HUDEP-2 (cell line): ENCODE measurements around the gene RNF38.
"Not testable (repeated sequence)": the region's sequence is repeated elsewhere in the genome, so short reads cannot be mapped to it uniquely, and the experiment has no call there.

Experiments
- DNase-seq, 76 experiments: peaks; one replicate each; lab custom pipeline; 2025; ENCODE audit not compliant: unreplicated experiment in 76 of 76; lab: John Stamatoyannopoulos, UW

RNF38 gene

DNA sequence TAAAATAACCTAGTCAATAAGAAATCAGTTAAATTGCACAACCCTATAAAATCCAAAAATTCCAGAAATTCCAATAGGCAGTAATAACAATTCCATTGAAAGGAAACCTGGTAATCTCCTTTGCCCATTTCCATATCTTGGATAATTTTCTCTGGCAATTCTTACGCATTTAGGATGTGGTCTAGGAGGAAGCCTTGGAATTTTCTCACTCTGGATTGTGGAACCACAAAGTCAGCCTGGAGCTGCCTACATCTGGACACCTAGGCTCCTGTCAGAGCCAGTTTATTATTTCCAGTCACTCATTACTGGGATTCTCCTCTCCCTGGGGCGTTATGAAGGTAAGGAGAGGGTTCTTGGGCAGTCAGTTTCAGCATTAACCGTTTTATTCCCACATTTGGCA lies 101.5 kb downstream of the RNF38 start:
- no peak for DNase-seq

DNA sequence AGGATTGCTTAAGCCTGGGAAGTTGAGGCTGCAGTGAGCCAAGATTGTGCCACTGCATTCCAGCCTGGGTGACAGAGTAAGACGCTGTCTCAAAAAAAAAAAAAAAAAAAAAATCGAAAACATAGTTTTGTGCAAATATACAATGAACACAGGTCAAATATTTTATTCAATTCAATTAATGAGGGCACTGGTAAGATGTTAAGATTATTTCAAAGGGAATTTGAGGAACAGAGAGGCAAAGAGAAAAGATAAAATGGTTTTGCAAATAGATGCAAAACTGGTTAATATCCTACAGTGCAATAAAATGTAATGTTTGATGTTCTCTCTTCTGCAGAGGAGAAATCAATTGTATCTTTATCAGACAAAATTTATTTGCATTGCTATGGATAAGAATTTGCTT lies 102.3 kb downstream of the RNF38 start:
- DNase-seq: no peak

DNA sequence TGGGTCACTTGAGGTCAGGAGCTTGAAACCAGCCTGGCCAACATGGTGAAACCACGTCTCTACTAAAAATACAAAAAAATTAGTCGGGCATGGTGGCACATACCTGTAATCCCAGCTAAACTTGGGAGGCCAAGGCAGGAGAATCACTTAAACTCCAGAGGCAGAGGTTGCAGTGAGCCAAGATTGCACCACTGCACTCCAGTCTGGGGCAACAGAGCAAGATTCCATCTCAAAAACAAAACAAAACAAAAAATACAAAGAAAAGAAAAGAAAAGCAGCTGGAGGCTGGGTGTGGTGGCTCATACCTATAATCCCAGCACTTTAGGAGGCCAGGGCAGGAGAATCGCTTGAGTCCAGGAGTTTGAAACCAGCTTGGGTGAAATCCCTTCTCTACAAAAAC lies 105.1 kb downstream of the RNF38 start:
- DNase-seq: not testable (repeated sequence)

- DNase-seq: no peak
Measured at GRCh38 chr9:36293918-36294317, 106.2 kb downstream of the RNF38 start.

DNA sequence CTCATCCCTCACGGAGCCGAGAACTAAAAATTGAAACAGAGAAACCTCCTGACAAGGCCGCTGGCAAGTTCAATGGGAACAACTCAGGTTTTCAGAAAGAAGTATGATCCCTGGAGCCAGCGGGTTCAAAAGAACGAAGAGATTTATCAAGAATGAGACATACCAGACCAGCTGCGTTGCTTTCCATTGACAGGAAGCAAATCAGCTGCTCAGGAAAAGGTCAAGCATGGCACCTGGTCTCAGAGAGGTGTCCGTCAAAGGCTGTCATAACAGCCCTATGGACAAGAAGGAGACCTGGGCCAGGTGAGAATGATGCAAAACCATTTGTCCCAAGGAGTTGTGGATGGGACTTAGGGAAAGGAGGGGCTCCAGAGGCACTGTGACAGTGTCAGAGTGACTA lies 106.9 kb downstream of the RNF38 start:
- no peak for DNase-seq

DNA sequence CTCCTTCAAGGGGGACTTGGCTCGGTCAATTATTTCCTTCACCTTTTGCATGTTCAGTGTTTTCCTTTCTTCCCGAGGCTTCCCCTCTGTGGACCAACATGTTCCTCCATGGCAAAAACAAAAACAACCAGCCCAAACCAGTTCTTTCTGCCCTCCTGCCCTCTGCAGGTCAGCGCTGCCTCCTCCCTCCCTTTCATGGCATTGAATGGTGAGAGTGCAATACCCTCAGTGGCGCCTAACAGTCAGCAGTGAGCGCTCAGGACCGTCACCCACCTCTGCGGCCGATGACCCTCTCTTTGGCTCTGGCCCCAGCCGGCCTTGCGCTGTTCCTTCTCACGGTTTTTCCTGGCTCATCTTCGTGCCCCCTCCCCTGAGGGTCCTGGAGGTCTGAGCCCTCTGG lies 107.4 kb downstream of the RNF38 start:
- DNase-seq: no peak

GRCh38 chr9:36290996-36291395 lies 109.1 kb downstream of the RNF38 start:
- no peak for DNase-seq

- no peak for DNase-seq
Measured at GRCh38 chr9:36289836-36290435, 110.1 kb downstream of the RNF38 start.

GRCh38 chr9:36288070-36288469 lies 112.0 kb downstream of the RNF38 start:
- no peak for DNase-seq
